Keratinocyte (primary cell): Measurements from ENCODE around the gene ATP9B. TPM values are rescaled to one million over a fixed set of nuclear protein-coding genes. Genes with fewer than 3 reads are reported as not detected.
"Not testable (repeated sequence)": the region's sequence is repeated elsewhere in the genome, so short reads cannot be mapped to it uniquely, and the experiment has no call there.

Experiments
- DNase-seq: peaks from one replicate; pipeline ENCODE4 v3.0.0-alpha.2; 2011; ENCODE audit warnings: low read depth, missing footprints, low spot score
- FAIRE-seq: peaks from 2 replicates; lab custom pipeline; 2011; peaks lifted over from hg19 to GRCh38; lab: Jason Lieb, UNC
- H2AFZ ChIP-seq: 2 replicates; pipeline ENCODE4 v1.6.0; 2012; ENCODE audit warnings: low read length, control low read depth, inconsistent platforms; ENCODE audit not compliant: control insufficient read depth
- H3K27ac ChIP-seq: 2 replicates; pipeline ENCODE4 v1.5.1; 2011; ENCODE audit warnings: low read length; ENCODE audit not compliant: control insufficient read depth, insufficient read depth
- H3K27me3 ChIP-seq: 3 replicates; pipeline ENCODE4 v1.6.0; 2011; ENCODE audit warnings: low read length; ENCODE audit not compliant: control insufficient read depth, insufficient read depth; ENCODE audit errors: extremely low read depth
- H3K36me3 ChIP-seq, 2 experiments: 2 replicates in 1 of 2; 3 replicates in 1 of 2; pipeline ENCODE4 v1.5.1; 2011; ENCODE audit warnings: low read length in 2 of 2, mild to moderate bottlenecking in 1 of 2; ENCODE audit not compliant: control insufficient read depth in 2 of 2, insufficient read depth in 2 of 2; ENCODE audit errors: extremely low read depth in 1 of 2
- H3K4me1 ChIP-seq: 3 replicates; pipeline ENCODE4 v1.5.1; 2011; ENCODE audit warnings: low read length; ENCODE audit not compliant: control insufficient read depth, insufficient read depth; ENCODE audit errors: extremely low read depth
- H3K4me2 ChIP-seq: 3 replicates; pipeline ENCODE4 v1.6.0; 2011; ENCODE audit warnings: low read depth, low read length; ENCODE audit not compliant: control insufficient read depth, insufficient read depth; ENCODE audit errors: extremely low read depth
- H3K4me3 ChIP-seq, 3 experiments: fragments of 200-600 bp in 1 of 3; sonication (generic) in 1 of 3; 2 replicates in 2 of 3; 3 replicates in 1 of 3; pipeline ENCODE4 v1.5.1; 2011 to 2016; ENCODE audit warnings: low read length in 3 of 3, mild to moderate bottlenecking in 3 of 3, control low read depth in 2 of 3, inconsistent platforms in 1 of 3, low read depth in 1 of 3, mixed read lengths in 1 of 3, mixed run types in 1 of 3, moderate library complexity in 1 of 3; ENCODE audit not compliant: control insufficient read depth in 2 of 3, insufficient read depth in 2 of 3; ENCODE audit errors: extremely low read depth in 1 of 3
- H3K79me2 ChIP-seq: 2 replicates; pipeline ENCODE4 v1.6.0; 2012; ENCODE audit warnings: low read length; ENCODE audit not compliant: control insufficient read depth, insufficient read depth
- H3K9ac ChIP-seq: 3 replicates; pipeline ENCODE4 v1.6.0; 2011; ENCODE audit warnings: low read length; ENCODE audit not compliant: control insufficient read depth, insufficient read depth; ENCODE audit errors: extremely low read depth
- H3K9me1 ChIP-seq: 3 replicates; pipeline ENCODE4 v1.6.0; 2011; ENCODE audit warnings: low read length; ENCODE audit not compliant: control insufficient read depth, insufficient read depth; ENCODE audit errors: extremely low read depth
- H3K9me3 ChIP-seq: 2 replicates; pipeline ENCODE4 v1.5.1; 2012; ENCODE audit warnings: low read depth, low read length; ENCODE audit not compliant: control insufficient read depth
- H4K20me1 ChIP-seq: 3 replicates; pipeline ENCODE4 v1.6.0; 2011; ENCODE audit warnings: low read length; ENCODE audit not compliant: control insufficient read depth, insufficient read depth; ENCODE audit errors: extremely low read depth
- EZH2 ChIP-seq: IDR thresholded peaks from one replicate; pipeline ENCODE4 v1.6.1; 2012; ENCODE audit warnings: inconsistent platforms, mild to moderate bottlenecking, low read length, moderate library complexity
- dilution Hi-C: fragments of 300-500 bp; cut with MboI; formaldehyde crosslinking; loops from one replicate; pipeline ENCODE4 v1.7.0; 2020; ENCODE audit warnings: low sequenced_read_pairs; ENCODE audit not compliant: extremely low pct_ligation_motif_present
- polyA plus RNA-seq, 5 experiments: library from polyadenylated mRNA; depleted of rRNA in 3 of 5; stranded (reverse) in 3 of 5; stranded (forward) in 1 of 5; unstranded in 1 of 5; fragments of >200 nt; gene quantifications; 1 replicate in 1 of 5; 2 replicates in 3 of 5; 3 replicates in 1 of 5; pipeline versions ENCODE4 v1.2.1 to v1.2.3, GENCODE V29; 2011 to 2012; ENCODE audit warnings: missing spikeins in 2 of 5, low read depth in 1 of 5, low replicate concordance in 1 of 5
- TF ChIP-seq, protein P1 (sequence below), 3 experiments: IDR thresholded peaks in 1 of 3; conservative IDR thresholded peaks in 1 of 3; optimal IDR thresholded peaks in 1 of 3; 2 replicates in 2 of 3; 3 replicates in 1 of 3; pipeline versions ENCODE3 to v1.5.1; 2011; ENCODE audit warnings: low read length in 3 of 3, mild to moderate bottlenecking in 3 of 3, moderate library complexity in 2 of 3, control low read depth in 1 of 3, inconsistent platforms in 1 of 3; ENCODE audit not compliant: insufficient read depth in 2 of 3; ENCODE audit errors: extremely low read depth in 1 of 3

The ATP9B gene
- polyA plus RNA-seq, 1 donor (not counting 4 experiments of a cell fraction or from before 2014, with no cell fraction given) = 16.1 TPM

GRCh38 chr18:79326413-79327198, 257.4 kb downstream of the ATP9B start:
- Histone ChIP-seq H3K4me1 (no peaks in the 10 kb centered on the region), H3K27ac (no peak overlapping the region), H3K4me3 (no peak overlapping the region), H3K9me3 (no peaks in the 10 kb centered on the region), H3K9ac (no peak overlapping the region), H4K20me1 (no peaks in the 10 kb centered on the region), H2AFZ (no peak overlapping the region), H3K79me2 (no peaks in the 10 kb centered on the region), H3K4me2 (no peak overlapping the region), H3K9me1 (no peaks in the 10 kb centered on the region), H3K36me3 (peaks cover 0 to 2% of the 10 kb centered on the region in 2 experiments), H3K27me3 (no peaks in the 10 kb centered on the region)
- dilution Hi-C loops = no loop called here
- no peak for DNase-seq
- no peak for FAIRE-seq
- TF ChIP-seq, protein P1, sequence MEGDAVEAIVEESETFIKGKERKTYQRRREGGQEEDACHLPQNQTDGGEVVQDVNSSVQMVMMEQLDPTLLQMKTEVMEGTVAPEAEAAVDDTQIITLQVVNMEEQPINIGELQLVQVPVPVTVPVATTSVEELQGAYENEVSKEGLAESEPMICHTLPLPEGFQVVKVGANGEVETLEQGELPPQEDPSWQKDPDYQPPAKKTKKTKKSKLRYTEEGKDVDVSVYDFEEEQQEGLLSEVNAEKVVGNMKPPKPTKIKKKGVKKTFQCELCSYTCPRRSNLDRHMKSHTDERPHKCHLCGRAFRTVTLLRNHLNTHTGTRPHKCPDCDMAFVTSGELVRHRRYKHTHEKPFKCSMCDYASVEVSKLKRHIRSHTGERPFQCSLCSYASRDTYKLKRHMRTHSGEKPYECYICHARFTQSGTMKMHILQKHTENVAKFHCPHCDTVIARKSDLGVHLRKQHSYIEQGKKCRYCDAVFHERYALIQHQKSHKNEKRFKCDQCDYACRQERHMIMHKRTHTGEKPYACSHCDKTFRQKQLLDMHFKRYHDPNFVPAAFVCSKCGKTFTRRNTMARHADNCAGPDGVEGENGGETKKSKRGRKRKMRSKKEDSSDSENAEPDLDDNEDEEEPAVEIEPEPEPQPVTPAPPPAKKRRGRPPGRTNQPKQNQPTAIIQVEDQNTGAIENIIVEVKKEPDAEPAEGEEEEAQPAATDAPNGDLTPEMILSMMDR (optimal IDR thresholded peaks at IDR 0.05 in 1 of 3, IDR thresholded peaks at IDR 0.05 in 1 of 3, conservative IDR thresholded peaks at IDR 0.05 in 1 of 3; ENCODE audit: extremely low read depth in 1 of 3, insufficient read depth in 2 of 3, low read length in 3 of 3) = no peak
- TF ChIP-seq EZH2 = no peak

- Histone ChIP-seq H3K27me3 (no peaks in the 10 kb centered on the region), H3K9me3 (no peaks in the 10 kb centered on the region), H4K20me1 (no peaks in the 10 kb centered on the region), H3K79me2 (no peaks in the 10 kb centered on the region), H3K4me3 (no peak overlapping the region), H2AFZ (no peak overlapping the region), H3K27ac (no peak overlapping the region), H3K4me1 (no peaks in the 10 kb centered on the region), H3K36me3 (peaks cover 0 to 2% of the 10 kb centered on the region in 2 experiments), H3K9me1 (no peaks in the 10 kb centered on the region), H3K9ac (no peak overlapping the region), H3K4me2 (no peak overlapping the region)
- TF ChIP-seq, protein P1 (optimal IDR thresholded peaks at IDR 0.05 in 1 of 3, IDR thresholded peaks at IDR 0.05 in 1 of 3, conservative IDR thresholded peaks at IDR 0.05 in 1 of 3; ENCODE audit: extremely low read depth in 1 of 3, insufficient read depth in 2 of 3, low read length in 3 of 3) = no peak
- no peak for TF ChIP-seq EZH2
- no peak for FAIRE-seq
- DNase-seq = no peak
- dilution Hi-C loops = no loop called here
Observed at GRCh38 chr18:79327199-79327721, 258.1 kb downstream of the ATP9B start.

GRCh38 chr18:79327915-79328314, 258.7 kb downstream of the ATP9B start:
- H3K36me3 ChIP-seq, FAIRE-seq, dilution Hi-C loops, H3K4me3 ChIP-seq, H3K27ac ChIP-seq, H2AFZ ChIP-seq, H3K4me1 ChIP-seq, DNase-seq, H3K27me3 ChIP-seq, H3K4me2 ChIP-seq, H4K20me1 ChIP-seq, H3K79me2 ChIP-seq, H3K9me1 ChIP-seq, H3K9me3 ChIP-seq, H3K9ac ChIP-seq: not testable (repeated sequence)
